GM19351 (cell line): ENCODE measurements around the gene ATP9A.
"Not testable (repeated sequence)": the region's sequence is repeated elsewhere in the genome, so short reads cannot be mapped to it uniquely, and the experiment has no call there.

Experiments
- ATAC-seq: cut with Tn5 transposase; IDR thresholded peaks from one replicate; pipeline ENCODE4 v1.9.1; 2021; ENCODE audit warnings: mild to moderate bottlenecking, moderate library complexity; ENCODE audit not compliant: unreplicated experiment

Gene ATP9A

DNA sequence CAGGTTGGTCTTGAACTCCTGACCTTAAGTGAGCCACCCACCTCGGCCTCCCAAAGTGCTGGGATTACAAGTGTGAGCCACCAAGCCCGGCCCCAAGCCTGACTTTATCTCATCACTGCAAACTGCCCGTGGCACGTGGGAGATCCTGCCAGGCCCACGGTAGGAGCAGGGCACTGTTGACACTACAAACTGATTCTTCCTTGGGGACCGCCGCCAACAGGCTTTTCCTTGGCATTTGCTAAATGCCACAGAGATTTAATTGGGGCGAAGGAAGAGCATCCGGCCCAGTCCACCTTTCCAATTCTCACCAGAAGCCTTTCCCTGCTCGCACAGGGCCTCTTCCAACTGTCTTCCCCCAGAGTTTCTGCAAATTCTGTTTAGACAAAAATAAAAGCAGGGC is 11.0 kb downstream of the ATP9A start:
- no peak for ATAC-seq

DNA sequence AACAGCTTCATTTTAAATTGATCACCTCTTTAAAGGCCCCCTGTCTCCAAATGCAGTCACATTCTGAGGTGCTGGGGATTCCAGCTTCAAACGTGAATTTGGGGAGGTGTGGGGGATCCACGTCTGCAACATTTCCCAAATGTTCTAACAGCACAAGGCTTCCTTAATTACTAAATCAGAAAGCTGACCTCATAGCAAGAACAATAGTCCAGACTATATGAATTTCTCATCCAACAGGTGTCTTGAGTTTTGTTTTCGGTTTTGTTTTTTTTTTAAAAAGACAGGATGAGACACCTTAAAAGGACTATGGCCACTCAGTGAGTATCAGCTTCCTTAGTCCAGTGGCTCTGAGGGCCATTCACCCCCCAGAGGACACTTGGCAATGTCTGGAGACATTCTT is 11.5 kb downstream of the ATP9A start:
- peak; percentile 45 for ATAC-seq

DNA sequence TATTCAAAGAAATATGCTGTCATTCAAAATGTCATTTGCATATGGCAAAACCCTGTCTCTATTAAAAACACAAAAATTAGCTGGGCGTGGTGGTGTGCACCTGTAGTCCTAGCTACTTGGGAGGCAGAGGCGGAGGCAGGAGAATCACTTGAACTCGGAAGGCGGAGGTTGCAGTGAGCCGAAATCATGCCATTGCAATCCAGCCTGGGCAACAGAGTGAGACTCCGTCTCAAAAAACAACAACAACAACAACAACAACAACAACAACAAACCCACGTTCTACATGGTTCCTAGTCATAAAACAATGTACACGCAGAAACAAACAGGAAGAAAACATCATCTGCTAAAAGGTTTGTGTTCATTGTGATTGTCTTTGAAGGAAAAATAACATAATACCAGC is 15.0 kb downstream of the ATP9A start:
- not testable (repeated sequence) for ATAC-seq

DNA sequence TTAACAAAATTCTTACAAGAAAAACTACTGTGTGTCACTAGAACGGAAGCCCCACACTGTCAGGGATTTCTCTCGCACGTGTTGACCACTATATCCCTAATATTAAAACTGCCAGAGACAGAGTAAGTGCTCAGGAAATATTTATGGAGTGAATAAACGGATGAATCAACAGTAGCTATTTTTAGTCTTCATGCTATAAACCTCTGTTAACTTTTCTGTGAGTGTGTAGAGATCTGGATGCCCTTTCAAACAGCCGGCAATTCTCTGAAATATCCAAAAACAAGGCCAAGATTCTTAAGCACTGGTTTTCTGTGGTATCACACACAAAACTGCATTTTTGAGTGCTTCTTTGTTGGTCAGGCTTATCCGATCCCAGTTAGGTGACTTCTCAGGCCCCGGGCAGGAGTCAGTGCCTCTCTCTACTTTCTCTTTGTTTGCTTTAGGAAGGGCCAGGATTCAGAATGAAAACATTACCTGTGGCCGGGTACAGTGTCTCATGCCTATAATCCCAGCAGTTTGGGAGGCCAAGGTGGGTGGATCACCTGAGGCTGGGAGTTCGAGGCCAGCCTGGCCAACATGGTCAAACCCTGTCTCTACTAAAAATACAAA is 15.7 kb downstream of the ATP9A start:
- ATAC-seq, result no peak

DNA sequence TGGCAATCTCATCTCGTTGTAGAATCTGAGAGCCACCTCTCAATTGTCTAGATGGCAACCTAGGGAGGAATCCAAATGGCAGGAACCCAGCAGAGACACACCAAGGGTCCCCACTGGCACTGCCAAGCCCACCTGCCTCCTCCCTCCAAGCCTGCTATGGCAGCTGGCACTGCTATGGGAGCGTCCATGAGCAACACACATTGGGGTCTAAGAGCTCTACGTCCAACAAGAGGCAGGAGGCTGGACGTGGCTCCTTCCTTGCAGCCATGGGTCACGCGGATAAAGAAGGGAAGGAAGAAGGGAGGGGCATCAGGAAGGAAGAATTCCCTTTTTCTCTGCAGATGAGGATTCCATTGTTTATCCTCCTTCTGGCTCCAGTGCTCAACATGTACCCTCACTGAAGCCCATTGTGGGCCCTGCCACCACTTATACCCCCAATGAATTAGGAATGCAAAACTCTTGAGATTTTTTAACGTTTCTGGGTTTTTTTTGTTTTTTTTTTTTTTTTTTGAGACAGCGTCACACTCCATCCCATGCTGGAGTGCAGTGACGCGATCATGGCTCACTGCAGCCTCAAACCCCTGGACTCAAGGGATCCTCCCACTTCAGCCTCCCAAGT is 17.3 kb downstream of the ATP9A start:
- ATAC-seq, result no peak

DNA sequence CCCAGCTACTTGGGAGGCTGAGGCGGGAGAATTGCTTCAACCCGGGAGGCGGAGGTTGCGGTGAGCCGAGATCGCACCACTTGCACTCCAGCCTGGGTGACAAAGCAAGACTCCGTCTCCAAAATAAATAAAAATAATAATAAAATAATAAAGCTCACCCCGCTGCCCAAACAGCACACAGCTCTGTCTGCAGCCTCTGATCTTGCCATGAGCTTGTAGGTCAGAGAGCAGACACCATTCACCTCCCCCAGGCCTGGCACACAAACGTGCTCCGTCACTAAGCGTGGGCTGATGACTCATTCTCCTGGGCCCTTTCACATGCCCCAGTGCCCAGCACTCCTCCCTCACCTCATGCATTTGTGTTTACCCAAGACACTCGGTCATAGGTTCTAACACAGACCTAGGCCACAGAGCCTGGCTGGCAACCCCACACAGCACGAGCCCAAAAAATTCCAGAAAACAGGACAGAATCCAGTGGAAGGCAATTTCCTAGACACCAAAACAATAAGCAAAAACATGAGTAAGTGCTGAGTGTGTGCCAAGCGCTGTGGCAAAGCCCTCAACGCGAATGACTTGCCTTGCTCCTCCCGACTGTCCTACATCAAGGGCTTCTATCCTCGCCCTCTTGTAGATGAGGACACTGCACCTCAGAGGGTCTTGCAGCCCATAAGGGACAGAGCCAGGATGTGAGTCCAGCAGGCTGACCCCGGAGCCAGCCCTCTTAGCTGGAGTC is 18.0 kb downstream of the ATP9A start:
- no peak for ATAC-seq

DNA sequence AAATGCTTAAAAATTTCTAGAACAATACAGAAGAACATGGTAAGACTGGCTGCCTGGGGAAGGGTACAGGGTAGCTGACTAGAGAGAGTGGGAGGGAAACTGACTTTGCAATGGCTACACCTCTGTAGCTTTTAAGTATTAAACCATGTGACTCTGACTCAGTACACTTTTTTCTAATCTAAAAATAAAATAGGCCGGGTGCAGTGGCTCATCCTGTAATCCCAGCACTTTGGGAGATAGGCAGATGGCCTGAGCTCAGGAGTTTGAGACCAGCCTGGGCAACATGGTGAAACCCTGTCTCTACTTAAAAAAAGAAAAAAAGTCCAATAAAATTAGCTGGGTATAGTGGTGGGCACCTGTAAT is 18.5 kb downstream of the ATP9A start:
- ATAC-seq, result no peak

DNA sequence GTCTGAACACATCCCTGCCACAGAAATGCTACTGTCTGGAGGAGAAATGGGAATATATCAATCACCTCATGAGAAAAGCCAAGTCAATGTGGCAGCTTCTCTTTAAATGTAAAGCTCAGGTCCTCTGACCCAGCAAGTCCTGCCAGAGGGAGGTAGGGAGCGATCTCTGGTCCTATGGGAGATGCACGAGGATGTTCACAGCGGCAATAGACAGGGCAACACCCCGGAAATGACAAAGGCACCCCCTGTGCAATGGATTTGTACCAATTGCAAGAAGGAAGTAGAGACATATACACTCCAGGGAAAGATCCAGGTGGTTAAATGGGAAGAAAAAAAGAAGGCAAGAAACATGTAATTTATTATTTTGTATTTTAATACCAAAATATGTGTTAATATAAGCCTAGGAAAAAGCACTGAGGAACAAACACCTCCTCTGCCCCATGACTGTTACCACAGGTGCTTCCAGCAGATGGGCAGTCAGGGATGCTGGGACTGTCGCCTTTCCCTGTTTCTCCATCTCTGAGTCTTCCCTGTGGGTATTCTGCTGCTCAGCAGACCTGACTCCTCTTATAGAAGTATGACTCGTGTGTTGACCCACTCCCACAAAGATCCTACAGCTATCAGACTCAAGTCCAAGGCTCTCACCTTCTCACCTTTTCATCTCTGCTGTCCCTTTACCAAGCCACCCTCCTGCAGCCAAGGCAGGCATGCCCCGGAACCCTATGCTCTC is 20.8 kb downstream of the ATP9A start:
- ATAC-seq, result no peak

DNA sequence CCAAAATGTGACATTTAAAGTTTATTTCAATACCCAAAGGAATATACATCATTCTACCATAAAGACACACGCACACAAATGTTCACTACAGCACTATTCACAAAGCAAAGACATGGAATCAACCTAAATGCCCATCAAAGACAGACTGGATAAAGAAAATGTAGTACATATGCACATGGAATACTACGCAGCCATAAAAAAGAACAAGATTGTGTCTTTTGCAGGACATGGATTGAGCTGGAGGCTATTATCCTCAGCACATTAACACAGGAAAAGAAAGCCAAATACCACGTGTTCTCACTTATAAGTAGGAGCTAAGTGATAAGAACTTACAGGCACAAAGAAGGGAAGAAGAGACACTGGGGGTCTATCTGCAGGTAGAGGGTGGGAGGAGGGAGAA is 22.4 kb downstream of the ATP9A start:
- no peak for ATAC-seq

DNA sequence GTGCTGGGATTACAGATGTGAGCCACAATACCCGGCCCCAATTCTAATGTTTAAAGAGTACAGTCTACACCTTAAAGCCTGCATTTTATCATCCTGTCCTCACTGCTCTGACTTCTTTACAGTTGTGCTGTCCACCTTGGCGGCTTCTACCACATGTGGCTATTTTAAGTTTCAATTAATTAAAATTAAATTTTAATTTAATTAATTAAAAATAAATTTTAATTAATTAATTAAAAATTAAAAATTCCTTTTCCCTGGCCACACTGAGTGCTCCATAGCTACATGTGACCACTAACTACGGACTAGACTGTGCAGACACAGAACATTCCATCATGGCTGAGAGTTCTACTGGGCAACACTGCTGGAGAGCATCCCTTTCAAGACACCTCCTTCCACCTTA is 27.4 kb downstream of the ATP9A start:
- ATAC-seq, result no peak

DNA sequence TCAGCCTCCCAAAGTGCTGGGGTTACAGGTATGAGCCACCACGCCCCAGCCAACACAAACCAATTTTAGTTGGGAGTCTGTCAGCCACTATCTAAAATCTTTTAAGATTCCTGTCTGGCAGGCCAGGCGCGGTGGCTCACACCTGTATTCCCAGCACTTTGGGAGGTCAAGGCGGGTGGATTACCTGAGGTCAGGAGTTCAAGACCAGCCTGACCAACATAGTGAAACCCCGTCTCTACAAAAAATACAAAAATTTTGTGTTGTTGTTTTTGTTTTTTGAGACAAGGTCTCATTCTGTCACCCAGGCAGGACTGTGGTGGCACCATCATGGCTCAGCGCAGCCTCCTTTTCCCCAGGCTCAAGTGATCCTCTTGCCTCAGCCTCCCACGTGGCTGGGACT is 27.9 kb downstream of the ATP9A start:
- not testable (repeated sequence) for ATAC-seq

DNA sequence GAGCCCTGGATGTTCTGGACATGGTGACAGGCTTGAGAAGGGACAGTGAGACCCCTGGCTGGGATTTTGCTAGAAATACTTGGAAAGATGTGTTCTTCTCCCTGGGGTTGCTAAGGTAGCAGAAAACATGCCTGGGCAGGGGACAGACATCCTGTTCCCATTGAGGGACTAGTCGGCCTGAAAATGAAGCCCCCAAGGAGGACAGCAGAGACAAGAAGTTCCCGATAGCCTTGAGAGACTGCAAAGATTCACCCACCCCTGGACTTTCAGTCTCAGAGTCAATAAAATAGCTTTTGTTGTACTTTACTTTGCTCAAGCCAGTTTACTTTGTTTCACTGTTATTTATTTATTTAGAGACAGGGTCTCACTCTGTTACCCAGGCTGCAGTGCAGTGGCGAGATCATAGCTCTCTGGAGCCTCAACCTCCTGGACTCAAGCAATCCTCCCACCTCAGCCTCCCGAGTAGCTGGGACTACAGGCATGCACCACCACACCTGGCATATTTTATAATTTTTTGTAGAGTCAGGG is 28.4 kb downstream of the ATP9A start:
- no peak for ATAC-seq

DNA sequence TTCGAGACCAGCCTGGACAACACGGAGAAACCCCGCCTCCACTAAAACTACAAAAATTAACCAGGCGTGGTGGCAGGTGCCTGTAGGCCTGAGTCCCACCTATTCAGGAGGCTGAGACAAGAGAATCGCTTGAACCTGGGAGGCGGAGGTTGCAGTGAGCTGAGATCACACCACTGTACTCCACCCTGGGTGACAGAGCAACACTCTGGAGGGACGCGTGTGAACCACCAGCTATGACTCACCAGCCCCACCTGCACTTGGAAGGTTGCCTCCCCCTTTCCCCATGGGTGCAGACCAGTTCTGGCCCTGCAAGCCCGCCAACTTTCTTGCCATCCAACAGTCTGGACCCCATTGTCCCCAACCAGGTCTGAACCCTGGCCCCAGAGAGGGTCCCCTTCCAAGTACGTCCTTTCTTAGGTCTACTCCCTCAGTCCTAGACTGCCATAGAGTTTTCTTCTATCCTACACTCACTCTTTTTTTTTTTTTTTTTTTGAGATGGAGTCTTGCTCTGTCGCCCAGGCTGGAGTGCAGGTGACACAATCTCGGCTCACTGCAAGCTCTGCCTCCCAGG is 29.2 kb downstream of the ATP9A start:
- no peak for ATAC-seq

DNA sequence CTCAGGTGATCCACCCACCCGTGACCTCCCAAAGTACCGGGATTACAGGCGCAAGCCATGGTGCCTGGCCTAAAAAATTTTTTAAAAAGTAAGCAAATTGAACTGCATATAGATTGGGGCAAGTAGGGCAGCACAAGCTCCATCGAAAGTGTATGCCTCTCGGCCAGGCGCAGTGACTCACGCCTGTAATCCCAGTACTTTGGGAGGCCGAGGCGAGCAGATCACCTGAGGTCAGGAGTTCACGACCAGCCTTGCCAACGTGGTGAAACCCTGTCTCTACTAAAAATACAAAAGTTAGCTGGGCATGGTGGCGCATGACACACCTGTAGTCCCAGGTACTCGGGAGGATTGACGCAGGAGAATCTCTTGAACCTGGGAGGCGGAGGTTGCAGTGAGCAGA is 29.9 kb downstream of the ATP9A start:
- not testable (repeated sequence) for ATAC-seq

DNA sequence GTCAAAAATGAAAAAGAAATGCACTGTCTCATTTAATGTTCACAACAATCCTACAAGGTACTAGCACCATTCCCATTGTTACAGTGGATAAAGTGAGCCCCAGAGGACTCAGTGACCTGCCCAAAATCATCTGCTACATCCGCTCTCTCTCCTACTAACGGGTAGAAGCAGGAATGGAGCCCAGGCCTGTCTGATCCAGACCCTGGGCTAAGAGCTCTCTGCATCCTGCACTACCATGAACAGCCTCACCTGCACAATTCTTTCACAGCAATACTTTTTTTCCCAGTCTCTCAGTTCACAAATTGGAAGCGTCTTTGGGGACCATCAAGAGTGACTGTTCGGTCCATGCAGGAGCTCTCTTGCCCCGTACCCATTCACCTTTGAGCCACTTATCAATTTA is 31.2 kb downstream of the ATP9A start:
- no peak for ATAC-seq

DNA sequence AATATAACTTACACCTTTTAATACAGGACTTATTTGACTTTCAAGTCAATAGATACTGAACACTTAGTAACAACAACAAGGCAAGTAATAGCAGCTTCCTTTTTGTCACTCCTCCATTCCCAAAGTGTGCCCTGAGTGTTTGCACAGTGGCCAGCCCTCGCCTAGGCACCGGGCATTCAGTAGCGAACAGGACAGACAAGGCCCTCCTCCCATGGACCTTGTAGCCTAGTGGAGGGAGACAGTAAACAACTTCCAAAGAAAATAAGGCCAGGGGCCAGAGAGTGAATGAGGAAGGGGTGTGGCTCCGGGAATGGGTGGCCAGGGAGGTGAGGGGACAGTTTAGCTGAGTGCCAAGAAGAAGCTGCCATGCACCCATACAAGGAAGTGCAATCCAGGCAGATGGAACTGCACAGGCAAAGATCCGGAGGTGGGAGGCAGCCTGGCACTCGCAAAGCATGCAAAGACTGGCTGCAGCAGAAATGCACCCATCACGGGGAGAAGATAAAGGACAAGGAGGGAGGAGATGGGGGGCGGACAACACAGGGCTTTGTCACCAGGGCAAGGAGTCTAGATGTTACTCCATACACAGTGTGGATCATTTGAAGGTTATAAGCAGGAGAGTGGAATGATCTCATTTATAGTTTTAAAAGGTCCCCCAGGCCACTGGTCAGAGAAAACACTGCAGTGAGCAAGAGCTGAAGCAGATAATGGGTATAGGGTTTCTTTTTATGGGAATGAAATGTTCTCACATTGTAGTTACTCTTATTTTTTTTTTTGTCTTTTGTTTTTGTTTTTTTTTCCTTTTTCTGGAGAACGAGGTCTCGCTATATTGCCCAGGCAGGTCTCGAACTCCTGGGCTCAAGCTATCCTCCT is 32.2 kb downstream of the ATP9A start:
- no peak for ATAC-seq

DNA sequence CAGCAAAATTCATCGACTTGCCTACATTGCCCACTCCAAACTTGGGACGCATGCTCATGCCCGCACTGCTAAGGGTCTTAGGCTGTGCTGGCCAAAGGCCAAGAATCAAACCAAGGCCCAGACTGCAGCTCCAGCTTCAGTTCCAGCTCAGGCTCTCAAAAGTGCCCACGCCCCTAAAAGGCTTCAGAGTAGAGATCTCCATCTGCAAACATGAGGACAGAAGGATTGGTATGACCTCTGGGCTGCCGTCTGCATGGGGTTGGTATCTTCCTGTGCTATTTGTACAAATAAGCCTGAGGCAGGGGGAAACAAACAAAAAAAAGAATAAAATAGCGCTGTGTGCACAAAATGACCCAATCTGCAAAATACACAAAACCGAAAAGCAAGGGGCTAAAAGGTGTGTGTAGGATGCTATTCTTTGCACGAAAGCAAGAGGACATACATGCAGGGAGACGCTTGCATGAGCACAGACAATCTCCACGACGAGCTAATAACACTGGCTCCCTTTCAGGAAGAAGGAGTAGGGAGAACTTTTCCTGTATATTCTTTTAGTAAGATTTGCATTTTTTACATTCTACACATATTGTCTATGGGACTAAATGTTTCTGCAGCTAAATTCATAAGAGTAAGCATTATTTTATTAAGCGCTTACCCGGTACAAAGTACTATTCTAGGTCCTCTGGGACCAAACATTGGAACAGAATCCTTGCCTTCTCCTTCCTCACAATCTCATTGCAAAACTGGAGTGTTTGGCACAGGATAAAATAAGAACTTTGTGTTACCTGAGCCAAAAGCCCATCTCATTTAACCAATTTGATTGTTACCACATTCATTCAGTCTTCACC is 33.1 kb downstream of the ATP9A start:
- no peak for ATAC-seq

DNA sequence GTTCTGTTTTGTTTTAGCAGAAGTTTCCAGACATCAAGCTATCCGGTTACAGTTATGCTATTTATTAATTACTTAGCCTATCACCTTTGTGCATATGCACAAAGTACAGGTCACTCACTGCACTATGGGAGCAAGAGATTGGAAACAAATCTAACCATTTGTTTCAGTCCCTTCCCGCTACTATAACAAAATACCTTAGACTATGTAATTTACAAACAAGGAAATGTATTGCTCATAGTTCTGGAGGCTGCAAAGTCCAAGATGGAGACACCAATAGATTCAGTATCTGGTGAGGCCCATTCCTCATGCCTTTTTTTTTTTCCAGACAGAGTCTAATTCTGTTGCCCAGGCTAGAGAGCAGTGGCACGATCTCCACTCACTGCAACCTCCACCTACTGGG is 35.1 kb downstream of the ATP9A start:
- no peak for ATAC-seq

DNA sequence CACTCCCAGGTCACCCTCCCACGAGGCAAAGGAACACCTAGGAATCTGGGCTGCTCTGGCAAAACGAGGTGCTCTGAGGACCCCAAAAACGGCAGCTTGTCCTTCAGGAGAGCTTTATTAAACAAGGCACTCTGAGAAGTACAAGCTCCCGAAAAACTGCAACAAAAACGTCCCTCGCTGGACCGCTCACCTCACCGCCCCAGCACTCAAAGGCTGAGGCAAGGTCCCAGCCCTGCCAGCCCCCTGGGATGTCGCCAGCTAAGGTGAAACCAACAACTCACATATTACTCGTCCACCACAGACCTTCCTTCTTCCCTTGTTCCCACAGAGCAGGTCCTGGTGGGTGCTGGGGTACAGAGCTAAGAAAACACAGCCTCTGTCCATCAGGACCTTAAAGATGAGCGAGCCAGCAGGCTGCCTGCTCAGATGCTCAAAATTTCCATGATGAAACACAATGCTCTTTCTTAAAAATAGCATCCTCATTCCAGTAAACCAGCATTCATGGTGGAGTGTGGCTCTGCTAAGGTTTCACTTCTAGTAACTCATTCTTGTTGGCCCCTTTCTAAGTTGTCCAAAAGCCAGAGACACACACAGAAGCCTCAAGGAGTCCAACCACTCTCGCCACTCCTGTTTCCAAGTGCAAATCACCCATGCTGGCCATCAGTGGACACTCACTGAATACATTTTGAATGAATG is 35.9 kb downstream of the ATP9A start:
- ATAC-seq, result no peak
